Fibroblast of skin of abdomen (primary cell): ENCODE results near the gene RERE.
"Not testable (repeated sequence)": the region's sequence is repeated elsewhere in the genome, so short reads cannot be mapped to it uniquely, and the experiment has no call there.

Experiments
- DNase-seq: peaks from one replicate; pipeline ENCODE4 v3.0.0-alpha.2; 2013

The RERE gene

DNA sequence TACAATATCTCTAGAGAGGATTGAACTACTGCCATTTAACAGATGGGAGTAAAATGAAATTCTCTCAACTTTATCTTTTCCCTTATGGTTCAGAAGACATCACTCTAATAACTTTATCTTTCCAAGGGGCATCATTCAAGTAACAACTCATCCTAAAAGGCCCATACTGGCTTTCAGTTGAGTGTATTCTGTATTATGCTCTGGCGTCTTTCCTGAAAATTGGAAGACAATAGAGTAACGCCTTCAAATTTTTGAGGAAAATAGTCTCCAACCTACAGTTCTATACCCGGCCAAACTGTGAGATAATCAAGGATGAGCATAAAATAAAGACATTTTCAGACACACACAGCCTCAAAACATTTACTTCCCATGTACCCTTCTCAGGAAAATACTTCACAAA is 103.3 kb downstream of the RERE start:
- DNase-seq = no peak

DNA sequence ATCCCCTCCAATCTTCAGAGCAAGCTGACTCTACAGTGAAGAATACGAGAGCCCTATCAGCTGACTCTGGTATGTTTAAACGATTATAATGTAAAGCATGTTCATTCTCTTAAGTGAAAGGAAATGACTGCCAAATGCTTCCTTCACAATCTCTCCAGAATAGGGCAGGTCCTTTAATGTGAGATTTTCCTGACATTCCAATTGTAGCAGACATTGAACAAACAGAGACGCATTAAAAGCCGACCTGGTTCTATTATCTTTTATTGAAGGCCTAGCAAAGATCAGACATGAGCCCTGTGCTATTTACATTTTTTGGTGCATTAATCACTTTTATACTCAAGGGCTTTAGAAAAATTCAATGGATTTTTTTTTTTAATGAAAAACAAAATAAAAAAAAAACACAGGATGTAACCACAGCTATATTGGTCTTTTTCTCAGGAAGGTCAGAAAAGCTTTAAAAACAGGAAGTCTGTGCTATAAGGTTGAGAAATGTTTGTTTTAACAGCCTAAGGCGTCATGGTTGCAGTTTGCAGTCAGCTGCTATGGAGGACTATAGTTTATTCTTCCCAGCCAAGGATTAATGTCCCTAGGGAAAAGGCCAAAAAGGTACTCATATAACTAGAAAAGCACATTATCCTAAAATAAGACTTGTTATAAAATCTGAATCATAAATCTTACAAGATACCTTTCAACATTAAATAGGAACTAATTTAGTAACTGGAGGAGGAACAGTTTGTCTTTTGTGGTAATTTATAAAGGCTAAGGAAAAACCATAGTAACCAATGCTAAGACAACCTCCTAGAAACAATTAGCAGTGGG is 104.8 kb downstream of the RERE start:
- peak; percentile 86 for DNase-seq

DNA sequence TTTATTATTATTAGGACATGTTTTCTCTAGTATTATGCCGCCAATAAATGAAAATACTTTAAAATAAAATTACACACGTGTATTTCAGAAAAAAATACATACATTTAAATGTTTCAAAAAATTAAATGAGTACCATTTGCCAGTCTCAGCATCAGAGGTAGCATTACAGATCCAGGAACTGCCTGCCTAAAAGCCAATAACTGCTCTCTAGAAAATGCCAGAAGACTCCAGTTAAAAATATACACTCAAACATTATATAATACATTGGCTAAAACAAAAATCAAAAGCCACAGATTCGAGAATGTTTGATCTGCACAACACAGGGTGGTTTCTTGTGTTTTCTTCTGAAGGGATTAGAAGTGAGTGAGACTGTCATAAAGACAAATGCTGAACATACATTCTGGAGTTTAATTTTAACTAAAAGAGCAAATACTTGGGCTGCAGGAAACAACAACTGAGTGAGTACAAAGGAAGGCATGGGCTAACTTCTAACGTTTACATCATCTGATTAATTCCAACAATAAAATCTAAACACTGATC is 105.5 kb downstream of the RERE start:
- DNase-seq = no peak

DNA sequence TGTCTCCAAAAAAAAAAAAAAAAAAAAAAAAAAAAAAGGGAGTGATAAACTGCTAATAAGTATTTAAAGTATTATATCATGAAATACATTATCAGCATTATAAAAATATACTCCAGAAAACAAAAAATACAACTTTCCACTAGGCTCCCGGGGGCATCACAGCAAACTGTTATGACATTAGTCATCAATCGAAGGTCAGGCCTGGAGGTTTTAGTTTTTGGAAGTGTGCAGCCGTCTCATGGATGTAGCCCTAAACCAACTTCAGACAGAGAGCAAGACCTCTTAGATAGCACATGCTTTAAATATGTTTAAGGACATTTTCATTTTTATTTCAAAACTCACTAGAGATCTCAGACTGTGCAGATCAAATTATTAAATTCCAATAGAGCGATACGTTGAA is 106.3 kb downstream of the RERE start:
- no peak for DNase-seq

DNA sequence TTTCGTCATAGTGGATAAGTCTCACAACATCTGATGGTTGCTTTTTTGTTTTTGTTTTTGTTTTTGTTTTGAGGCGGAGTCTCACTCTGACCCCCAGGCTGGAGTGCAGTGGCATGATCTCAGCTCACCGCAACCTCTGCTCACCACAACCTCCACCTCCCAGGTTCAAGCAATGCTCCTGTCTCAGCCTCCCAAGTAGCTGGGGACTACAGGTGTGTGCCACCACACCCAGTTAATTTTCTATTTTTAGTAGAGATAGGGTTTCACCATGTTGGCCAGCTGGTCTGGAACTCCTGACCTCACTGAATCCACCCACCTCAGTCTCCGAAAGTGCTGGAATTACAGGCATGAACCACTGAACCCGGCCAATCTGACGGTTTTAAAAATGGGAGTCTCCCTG is 109.2 kb downstream of the RERE start:
- no peak for DNase-seq

DNA sequence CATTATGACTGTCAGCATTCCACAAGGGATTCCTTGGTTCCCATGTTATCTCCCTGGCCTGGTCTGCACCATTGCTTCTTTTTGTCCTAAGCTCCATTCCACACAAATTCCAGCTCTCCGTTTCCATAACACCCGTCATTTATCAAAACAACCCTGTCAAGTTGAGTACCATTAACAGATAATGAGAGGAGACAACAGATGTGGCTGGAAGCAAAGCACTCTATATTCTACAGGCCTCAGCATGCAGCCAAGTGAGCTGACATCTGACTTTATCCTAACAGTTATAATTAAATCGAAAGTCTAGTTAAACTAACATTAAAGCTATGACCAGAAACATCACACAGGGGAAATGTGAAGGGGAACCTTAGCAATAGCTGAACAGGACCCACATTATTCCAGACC is 110.4 kb downstream of the RERE start:
- DNase-seq = peak; percentile 67

DNA sequence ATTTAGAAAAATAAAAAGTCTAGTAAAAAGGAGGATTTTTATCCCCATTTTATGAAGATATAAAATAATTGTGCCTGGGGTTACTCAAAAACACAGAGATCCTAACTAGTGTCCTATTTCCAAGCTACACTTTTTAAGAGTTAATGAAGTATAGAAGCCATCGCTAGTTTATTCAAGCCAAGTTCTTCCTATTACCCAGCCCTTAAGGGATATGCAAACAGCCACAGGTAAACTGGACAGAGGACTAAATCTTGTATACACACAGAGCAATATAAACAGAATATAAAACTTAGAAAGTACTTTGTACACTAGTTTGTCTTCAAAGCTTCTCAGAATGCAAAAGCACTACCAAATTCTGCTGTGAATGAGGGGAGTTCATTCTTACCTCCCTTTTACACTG is 111.1 kb downstream of the RERE start:
- no peak for DNase-seq

DNA sequence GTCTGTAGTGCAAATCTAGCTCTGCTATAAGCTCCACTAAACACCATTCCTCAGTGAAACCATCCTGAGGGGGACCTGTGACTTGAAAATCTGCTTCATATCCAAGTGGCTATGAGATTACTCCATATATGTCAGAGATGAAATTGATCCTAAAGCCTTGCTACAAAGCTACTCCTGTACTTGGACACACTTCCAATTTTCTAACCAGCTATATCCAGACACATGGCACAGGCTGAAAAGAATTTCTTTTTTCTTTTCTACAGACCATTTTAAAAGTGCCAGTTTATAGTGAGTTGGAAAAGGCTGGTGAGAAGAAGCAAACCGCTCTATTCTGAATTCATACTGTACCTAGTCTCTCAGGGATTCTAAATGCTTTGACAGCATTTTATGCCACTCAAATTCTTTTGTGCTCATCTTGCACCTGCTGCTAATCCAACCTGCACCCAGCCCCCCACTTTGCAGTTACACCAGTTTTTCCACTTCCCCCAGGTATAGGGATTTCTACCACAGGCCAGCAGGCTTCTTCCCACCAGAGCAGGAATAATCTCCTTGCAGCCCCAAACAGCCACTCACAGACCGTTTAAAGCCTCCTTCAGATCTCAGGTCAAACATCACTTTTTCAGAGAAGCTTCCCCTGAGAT is 112.5 kb downstream of the RERE start:
- no peak for DNase-seq

DNA sequence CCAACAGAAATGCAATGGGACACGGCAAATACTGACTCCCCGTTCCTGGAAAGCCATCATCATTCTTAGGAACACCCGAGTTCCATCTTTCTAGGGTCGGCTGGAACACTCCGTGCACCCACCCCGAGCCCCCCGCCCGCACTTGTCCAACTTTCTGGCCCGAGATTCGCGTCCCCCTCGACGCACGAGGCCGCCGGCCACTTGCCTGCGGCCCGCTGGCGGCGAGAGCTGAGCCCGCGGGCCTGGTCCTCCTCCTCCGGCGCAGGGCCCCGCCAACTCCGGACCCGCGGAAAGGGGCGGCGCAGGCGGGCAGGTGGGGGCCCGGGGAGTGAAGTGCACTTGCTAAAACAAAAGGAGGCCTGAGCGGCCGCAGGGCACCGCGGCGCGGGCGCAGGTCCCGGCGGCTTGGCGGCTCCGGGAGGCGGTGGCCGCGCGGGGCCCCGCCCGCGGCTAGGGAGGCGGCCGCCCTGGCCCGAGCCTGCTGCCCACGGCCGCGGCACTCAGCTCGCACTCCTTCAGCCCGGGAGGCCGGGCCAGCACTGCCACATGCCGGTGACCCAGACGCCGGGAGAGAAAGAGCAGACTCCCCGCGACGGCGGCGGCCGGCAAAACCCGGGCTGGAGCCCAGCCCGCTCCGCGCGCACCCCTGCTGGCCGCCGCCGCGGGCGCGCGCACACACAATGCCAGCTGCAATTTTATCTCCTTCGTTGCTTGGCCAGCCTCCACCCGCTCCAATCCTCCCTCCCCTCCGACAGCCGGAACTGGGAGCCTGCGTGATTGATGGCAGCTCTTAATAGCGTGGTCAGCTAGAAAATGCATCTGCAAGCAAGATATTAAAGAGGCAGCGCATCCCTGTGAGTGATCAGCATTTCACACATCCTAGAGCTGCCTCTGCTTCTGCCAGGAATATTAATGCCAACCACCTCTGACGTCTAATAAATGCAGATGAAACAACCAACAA is 114.3 kb downstream of the RERE start:
- DNase-seq = peak; percentile 93

DNA sequence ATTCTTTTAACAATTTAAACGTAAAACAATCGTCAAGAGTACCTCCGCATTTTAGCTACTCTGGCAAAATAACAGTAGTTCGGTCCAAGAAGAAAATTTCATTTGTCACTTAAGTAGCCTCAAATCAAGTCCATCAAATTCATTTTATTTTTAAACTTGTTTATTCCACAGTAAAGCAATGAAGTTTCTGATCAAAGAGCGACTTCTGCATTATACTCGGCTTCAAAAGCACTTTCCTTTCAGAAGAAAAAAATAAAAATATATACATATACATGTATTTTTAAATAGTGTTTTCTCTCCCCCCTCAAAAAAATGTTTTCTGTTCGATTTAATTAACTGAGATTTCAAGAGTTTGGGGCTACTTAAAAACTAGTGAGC is 115.0 kb downstream of the RERE start:
- no peak for DNase-seq

DNA sequence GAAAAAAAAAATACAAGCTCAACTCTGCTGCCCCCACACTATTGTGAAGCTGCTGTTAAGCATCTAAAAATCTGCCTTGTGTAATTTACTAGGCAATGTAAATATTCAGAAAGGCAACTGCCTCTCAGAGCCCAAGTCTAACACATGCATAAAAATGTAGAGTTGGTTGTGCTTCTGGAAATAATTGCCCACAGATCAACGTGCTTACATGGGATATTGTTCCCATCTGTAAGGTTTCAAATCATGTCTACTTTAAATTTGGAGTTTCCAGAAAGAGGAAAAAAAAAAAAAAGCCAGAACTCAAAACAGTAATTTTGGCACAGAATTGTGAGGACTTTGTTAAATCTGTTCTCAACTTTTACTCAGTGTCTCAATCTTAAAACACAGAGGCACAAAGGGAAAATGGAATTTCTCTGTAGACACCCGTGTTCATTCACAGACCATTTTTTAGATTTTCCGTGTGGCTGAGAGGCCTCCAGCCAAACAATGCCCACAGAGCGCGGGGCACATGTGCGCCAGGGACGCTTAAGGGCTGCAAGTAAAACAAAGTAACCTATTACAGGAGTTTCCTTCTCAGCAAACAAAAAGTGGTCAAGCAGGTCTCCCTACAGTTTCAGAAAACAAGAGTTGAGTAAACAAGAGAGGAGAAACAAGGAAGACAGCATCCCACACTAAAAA is 115.5 kb downstream of the RERE start:
- DNase-seq = no peak

DNA sequence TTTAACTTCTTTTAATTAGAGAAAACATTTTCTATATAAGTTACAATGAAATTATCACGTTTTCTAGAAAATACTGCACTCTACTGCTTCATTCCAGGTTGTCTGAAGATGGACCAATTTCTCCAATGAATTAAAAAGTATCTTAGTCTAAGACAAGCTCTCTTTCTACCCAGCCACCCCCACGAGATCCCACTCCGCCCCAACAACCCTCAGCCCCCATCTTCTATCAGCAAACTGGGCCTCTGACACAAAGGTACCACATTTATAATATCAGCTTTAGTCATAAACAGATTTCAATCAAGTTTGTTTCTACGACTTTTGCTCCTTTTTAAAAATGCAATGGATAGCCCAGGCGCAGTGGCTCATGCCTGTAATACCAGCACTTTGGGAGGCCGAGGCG is 117.8 kb downstream of the RERE start:
- no peak for DNase-seq

DNA sequence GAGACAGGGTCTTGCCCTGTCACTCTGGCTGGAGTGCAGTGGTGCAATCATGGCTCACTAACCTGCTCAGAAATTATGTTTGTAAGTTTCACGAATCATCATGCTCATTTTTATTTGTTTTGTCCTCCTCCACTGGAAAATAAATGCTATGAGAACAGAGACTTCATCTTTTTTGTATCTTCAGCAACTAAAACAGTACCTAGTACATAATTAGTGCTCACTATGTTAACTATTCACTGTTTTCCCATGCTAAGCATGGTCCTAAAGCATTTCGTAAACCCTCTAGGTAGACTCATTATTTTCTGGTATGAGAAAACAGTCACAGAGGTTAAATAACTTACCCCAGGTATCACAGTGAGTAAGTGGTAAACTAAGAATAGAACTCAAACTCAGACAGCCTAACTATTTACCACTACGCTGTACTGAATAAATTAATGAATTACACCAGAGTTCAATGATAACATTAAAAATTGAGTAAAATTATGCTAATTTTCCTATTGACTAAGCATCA is 118.4 kb downstream of the RERE start:
- no peak for DNase-seq

DNA sequence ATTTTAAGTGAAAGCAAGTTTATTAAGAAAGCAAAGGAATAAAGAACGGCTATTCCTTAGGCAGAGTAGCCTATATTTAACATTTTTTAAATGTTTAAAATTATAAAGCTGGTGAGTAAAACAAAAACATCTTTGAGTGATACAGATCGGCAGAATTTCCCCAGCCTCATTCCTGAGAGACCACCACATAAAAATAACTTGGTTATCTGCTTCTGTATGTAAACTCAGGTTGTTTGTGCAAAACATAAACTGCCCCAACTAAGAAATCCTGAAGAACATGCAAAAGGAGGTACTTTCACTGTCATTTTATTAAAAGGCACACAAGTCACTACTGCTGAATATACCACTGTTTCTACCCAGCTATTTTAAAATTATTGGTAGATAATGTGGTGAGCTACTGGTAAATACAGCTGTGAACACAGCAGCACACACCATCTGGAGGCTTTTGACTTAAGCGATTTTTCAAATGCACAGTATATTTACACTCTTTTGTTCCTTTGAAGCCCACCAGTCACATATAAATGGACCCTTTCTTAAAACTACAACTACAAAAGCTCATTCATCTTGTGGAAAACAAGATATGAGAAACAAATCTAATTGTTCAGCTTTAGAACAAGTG is 119.3 kb downstream of the RERE start:
- DNase-seq = no peak

DNA sequence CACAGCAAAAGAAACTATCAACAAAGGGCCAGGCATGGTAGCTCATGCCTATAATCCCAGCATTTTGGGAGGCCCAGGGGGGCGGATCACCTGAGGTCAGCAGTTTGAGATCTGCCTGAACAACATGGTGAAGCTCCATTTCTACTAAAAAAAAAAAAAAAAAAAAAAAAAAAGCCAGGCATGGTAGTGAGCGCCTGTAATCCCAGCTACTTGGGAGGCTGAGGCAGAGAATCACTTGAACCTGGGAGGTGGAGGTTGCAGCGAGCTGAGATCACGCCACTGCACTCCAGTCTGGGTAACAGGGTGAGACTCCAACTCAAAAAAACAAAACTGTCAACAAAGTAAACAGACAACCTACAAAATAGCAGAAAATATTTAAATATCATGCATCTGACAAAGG is 122.0 kb downstream of the RERE start:
- not testable (repeated sequence) for DNase-seq

DNA sequence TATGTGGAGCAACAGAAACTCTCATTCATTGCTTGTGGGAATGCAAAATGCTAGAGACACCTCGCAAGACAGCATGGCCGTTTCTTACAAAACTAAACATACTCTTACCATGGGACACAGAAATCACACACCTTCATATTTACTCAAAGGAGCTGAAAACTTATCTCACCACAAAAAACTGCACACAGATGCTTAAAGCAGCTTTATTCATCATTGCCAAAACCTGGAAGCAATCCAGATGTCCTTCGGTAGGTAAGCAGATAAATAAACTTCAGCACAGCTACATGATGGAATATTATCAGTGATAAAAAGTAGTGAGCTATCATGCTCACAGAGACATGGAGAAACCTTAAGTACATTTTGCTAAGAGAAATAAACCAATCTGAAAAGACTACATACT is 124.3 kb downstream of the RERE start:
- no peak for DNase-seq

DNA sequence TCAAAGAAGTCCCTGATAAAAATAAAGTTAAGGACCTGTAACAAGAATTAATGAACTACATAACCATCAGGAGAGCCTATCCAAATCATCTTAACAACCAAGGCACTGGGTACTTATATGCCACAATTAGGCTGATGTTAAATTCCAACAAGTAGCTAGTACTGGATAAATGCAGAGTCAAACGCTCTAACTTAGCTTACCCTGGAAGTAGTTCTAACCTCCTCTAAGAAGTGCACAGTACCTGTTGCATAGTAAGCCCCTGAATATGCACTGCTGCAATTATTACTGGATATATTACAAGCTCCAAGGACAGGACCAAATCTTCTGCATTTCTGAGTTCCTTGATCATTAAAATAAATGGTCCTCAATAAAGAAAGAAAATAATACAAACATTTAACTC is 125.8 kb downstream of the RERE start:
- DNase-seq = no peak

DNA sequence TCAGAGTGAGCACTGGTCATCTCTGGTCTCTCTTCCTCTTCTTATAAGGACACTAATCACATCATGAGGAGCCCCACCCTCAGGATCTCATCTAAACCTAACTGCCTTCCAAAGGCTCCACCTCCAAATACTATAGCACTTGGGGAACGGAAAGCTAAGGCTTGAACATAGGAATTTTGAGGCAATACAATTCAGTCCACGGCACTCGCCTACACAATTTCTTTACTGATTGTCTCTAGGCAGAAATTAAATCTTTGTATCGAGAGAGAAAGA is 127.3 kb downstream of the RERE start:
- no peak for DNase-seq

DNA sequence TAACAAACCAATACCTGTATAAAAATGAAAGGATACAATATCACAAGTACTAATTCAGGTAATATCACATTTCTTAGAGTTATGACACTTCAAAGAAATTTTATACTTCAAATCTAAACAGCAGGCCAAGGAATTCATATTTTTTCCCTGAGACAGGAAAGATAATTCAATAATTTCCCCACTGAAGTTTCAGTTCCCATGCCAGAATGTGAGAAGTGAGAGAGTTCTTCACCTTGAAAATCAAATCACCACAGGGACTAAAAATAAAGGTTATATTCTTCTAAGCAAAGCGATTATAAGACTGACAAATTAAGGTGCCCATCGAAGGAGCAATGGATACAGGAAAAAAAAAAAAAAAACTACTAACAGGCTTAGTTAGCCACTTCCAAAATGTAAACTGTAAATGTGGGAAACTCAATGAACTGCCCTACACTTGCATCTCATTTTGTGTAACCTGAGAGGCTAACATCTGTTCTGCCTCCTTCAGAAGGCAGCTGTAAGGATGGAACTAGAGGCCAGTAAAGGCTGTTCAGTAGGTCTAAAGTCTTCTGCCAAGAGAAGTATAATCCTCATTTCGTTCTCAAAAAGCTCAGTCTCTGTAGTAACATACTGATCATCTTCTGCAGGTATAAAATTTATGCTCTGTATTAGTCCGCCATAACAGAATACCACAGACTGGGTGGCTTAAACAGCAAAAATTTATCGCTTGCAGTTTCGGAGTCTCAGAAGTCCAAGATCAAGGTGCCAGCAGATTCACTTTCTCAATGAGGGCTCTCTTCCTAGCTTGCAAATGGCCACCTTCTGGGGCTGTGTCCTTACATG is 127.8 kb downstream of the RERE start:
- no peak for DNase-seq

DNA sequence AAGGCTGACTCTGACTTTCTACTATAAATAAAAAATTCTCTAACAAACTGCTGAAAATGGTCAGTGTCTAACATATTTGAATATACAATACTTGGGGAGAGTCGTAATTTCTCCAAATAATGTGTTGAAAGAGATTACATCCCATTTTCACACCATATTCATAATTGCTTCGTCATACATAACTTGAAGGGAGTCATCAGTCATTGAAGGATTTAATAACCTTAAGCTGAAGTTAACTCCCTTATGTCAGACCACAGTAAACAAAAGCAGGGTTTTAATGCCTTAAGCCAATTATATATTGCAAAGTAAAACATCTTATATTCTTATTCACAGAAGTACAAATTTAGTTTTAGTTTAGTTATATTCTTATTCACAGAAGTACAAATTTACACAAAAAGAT is 129.9 kb downstream of the RERE start:
- DNase-seq = no peak

DNA sequence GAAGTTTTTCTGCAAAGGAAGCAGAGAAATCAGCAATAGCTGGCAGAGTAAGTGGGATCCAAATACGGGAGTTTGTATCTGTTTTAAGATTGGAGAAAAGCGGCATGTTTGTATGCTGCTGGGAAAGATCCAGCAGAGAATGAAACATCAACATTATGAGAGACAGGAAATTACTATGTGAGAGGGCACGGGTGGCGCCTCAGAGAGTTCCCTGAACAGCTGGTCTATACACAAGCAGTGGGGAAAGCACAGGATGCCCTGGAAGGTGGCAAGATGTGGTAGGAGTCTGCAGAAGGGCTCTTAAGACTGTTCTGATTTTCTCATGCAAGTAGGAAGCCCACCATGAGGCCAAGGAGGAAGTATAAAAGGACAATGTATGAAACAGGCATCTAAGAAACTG is 130.4 kb downstream of the RERE start:
- DNase-seq = no peak
